ENCODE data around the gene CAPN10.

- TF ChIP-seq CTCF (IDR thresholded peaks at IDR 0.05; ENCODE audit: extremely low read depth in 1 of 2, insufficient read depth in 1 of 2, low read depth in 1 of 2, low read length in 2 of 2) (no peak), MYC (IDR thresholded peaks at IDR 0.05; ENCODE audit: low read depth, low read length) (no peak), EZH2 (IDR thresholded peaks at IDR 0.05; ENCODE audit: borderline replicate concordance, low read depth, low read length, severe bottlenecking) (no peak), MAX (IDR thresholded peaks at IDR 0.05; ENCODE audit: insufficient read depth, insufficient read length) (no peak), POLR2A (IDR thresholded peaks at IDR 0.05; ENCODE audit: low read depth, low read length) (no peak), POLR2AphosphoS5 (IDR thresholded peaks at IDR 0.05; ENCODE audit: insufficient read depth, low read depth, low read length) (no peak), JUN (IDR thresholded peaks at IDR 0.05; ENCODE audit: borderline replicate concordance, insufficient read depth, insufficient read length, low read depth) (no peak), FOS (IDR thresholded peaks at IDR 0.05; ENCODE audit: borderline replicate concordance, insufficient read depth, low read length) (no peak)
These were observed 22.5 kb upstream of the CAPN10 start for GRCh38 chr2:240563951-240564560.

Data from endothelial cell of umbilical vein (primary cell).